GM21515 (cell line): ENCODE measurements around the gene HOXA5.

Source experiments
- ATAC-seq: cut with Tn5 transposase; IDR thresholded peaks from one replicate; pipeline ENCODE4 v1.9.1; 2021; ENCODE audit not compliant: unreplicated experiment

HOXA5 gene

GRCh38 chr7:27171637-27172314 is 28.3 kb upstream of the HOXA5 start:
- no peak for ATAC-seq

GRCh38 chr7:27171325-27171636 is 27.8 kb upstream of the HOXA5 start:
- no peak for ATAC-seq

- no peak for ATAC-seq
Measured at GRCh38 chr7:27170426-27171324, 27.2 kb upstream of the HOXA5 start.

- ATAC-seq: no peak
Measured at GRCh38 chr7:27169658-27170425, 26.4 kb upstream of the HOXA5 start.

- no peak for ATAC-seq
Measured at GRCh38 chr7:27168265-27168947, 24.9 kb upstream of the HOXA5 start.

- no peak for ATAC-seq
Measured at GRCh38 chr7:27167916-27168264, 24.4 kb upstream of the HOXA5 start.

GRCh38 chr7:27166531-27167505 is 23.3 kb upstream of the HOXA5 start:
- ATAC-seq: no peak

- no peak for ATAC-seq
Measured at GRCh38 chr7:27165996-27166530, 22.6 kb upstream of the HOXA5 start.

GRCh38 chr7:27165089-27165995 is 21.9 kb upstream of the HOXA5 start, which contains the start of gene HOXA9:
TSS of gene HOXA9 (minus strand) at chr7:27165537. CDS start at chr7:27165457, 80 bp downstream.
- no peak for ATAC-seq

- ATAC-seq: no peak
Measured at GRCh38 chr7:27164367-27165088, 21.0 kb upstream of the HOXA5 start.

- ATAC-seq: no peak
Measured at GRCh38 chr7:27164045-27164366, 20.5 kb upstream of the HOXA5 start.

- ATAC-seq: no peak
Measured at GRCh38 chr7:27163288-27164044, 20.0 kb upstream of the HOXA5 start.

- no peak for ATAC-seq
Measured at GRCh38 chr7:27162561-27163287, 19.2 kb upstream of the HOXA5 start.

GRCh38 chr7:27161721-27162560 is 18.5 kb upstream of the HOXA5 start:
- ATAC-seq: no peak

GRCh38 chr7:27161214-27161720 is 17.8 kb upstream of the HOXA5 start:
- ATAC-seq: no peak
